NCI-H146 treated with DMSO at 0.1 percent for 48 hours (cell line): ENCODE results near the gene PRRC2B.
A peak's percentile ranks its signal among the peaks of the same experiment; 100 is the strongest.
"Not testable (repeated sequence)": the region's sequence is repeated elsewhere in the genome, so short reads cannot be mapped to it uniquely, and the experiment has no call there.

ENCODE experiments used
- DNase-seq: peaks from one replicate; lab custom pipeline; 2025; ENCODE audit not compliant: unreplicated experiment; lab: John Stamatoyannopoulos, UW

The PRRC2B gene

DNA sequence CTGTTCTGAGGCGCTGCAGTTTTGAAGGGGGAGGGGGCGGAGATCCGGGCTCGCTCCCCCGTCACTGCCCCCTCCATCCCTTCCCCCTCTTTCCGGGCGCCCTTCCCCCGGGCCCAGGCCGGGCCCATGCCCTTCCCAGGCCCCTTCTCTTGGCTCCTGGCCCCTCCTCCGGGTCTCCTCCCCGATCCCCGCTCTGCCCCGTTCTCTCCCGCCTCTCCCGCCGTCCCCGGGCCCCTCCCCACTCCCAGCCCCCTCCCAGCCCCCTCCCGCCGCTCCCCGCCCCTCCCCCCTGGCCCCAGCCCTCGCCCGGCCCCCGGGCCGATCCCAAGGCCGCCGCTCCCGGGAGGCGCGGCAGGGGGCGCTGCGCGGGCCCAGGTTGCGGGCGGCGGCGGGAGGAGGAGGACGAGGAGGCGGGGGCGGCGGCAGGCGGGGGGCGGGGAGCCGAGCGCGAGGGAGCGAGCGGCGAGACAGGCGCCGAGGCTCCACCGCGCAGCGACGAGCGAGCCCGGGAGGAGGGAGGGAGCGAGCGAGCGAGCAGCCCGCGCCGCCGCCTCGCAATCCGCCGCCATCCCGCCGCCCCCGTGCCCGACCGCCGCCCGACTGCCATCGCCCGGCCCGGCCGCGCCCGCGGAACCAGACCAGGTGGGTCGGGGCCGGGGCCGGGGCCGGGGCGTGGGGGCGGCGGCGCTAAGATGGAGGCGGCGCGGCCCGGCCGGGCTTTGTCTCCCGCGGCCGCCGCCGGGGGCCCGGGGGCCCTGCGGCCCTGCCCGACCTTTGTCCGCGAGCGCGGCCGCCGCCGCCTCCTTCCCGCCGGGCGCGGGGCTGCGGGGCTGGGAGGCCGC, at the start of gene PRRC2B:
TSS of gene PRRC2B (plus strand) at position 465 of the 842 bp plus-strand sequence. CDS start 36,059 bp downstream, outside the sequence.
- peak; percentile 53 for DNase-seq

DNA sequence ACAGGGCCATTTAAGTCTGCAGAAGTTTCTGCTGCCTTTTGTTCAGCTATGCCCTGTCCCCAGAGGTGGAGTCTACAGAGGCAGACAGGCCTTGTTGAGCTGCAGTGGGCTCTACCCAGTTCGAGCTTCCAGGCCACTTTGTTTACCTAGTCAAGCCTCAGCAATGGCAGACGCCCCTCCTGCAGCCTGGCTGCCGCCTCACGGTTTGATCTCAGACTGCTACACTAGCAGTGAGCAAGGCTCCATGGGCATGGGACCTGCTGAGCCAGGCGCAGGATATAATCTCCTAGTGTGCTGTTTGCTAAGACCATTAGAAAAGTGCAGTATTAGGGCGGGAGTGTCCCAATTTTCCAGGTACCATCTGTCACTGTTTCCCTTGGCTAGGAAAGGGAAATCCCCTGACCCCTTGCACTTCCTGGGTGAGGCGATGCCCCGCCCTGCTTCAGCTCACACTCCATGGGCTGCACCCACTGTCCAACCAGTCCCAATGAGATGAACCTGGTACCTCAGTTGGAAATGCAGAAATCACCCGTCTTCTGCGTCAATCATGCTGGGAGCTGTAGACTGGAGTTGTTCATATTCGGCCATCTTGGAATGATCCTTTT, 48.9 kb upstream of the PRRC2B start:
- DNase-seq, result not testable (repeated sequence)

DNA sequence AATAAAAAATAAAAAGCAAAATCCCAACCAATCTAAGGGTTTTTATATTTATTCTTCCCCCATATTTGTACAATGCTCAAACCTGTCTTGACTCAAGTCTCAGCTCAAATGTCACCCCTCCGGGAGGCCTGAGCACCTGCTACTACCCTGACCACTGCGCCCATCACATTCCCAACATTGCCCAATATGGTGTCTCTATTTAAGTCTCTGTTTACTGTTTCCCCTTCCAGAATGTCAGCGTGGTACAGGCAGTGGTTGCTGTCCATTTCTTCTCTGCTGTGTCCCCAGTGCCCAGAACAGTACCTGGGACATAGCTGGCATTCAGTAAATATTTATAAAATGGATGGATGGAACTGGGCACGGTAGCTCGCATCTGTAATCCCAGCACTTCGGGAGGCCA, 47.3 kb upstream of the PRRC2B start:
- DNase-seq, result no peak

- no peak for DNase-seq
These were observed 46.4 kb upstream of the PRRC2B start for GRCh38 chr9:131347376-131348020.

DNA sequence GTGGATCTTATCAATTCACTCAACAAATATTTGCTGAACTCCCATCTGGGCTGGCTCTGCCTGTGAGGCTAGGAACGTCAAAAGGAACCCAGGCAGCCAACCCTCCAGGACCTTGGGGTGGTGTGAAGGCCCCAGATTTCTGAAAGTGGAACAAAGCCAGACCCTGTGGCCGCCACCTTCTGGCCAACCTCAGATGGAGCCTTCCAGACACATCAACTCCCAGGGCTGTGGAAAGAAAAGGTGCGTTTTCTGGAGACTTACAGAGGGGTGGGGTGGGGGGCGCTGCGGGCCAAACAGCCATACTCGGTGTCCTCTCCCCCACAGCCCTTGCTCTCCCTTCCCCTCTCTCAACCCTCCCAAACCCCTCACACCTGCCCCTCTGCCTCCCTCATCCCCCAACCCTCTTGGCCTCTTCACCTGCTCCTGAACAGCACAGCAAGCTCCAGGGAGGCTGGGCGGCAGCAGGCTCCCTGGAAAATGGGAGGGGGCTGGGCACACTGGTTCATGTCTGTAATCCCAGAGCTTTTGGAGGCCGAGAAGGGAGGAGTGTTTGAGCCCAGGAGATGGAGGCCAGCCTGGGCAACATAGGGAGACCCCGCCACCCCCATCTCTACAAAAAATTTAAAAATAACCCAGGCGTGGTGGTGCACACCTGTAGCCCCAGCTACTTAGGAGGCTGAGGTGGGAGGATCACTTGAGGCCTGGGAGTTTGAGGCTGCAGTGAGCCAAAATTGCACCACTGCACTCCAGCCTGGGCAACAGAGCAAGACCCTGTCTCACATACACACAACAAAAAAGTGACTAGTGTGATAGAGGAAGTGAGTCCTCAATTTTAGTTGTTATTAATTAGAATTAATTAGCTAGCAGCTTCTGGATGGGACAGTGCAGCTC, 45.0 kb upstream of the PRRC2B start:
- DNase-seq, result no peak

GRCh38 chr9:131349522-131349880, 44.4 kb upstream of the PRRC2B start:
- no peak for DNase-seq

DNA sequence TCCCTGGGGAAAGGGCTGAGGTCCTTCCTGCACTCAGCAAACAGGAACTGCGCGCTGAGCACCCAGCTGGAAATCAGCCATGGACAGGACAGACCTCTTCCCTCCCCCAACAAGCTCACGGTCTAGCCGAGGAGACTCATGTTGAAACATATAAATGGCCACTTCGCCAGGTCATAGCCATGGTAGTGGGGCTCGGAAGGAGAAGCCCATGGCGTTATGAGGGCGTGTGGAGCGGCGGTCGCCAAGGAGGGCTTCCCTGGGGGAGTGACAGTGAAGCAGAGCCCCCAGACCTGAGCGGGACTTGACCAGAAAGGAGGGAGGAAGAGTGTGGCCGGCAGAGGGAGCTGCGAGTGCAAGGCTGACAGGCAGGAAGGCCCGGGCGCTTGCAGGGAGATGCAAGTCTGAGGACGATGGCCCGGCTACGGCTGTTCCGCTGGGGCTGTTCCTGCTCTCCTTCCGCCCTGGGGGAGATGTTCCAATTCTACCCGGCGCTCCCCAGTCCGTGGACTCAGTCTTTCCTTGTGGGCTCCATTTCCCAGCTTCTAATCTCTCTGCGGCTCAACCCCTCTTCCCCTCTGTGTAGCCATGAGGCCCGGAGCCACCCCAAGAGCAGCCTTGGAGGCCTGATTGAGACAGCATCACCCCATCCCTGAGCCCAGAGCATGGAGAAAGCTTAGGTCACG, 43.9 kb upstream of the PRRC2B start:
- DNase-seq, result peak; percentile 48

DNA sequence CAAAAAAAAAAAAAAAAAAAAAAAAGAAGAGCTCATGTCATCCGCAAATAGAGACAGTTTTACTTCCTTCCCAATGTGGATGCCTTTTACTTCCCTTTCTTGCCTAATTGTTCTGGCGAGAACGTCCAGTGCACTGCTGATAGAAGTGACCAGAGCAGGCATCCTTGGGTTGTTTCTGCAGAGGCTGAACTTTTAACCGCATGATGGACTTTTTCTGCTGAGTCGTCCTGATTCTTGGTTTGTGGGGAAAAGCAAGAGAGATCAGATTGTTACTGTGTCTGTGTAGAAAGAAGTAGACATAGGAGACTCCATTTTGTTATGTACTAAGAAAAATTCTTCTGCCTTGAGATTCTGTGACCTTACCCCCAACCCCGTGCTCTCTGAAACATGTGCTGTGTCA, 37.4 kb upstream of the PRRC2B start:
- DNase-seq, result not testable (repeated sequence)

DNA sequence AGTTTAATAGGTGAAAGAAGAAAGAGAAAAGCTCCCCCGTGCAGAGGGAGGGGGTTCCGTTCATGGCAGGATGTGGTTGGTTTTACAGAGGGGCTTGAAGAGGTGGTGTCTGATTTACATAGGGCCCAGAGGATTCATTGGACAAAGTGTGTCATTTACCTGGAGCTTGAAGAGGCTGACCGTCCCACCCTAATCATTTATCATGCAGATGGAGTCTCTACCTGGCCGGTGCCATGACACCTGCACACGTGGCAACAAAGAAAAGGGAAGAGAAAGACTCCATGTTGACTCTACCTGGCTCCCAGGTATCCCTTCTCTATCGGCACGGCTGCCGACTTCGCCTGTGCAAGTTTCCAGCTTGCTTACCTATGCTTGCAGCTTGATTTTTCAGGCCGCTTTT, 35.3 kb upstream of the PRRC2B start:
- DNase-seq, result no peak

DNA sequence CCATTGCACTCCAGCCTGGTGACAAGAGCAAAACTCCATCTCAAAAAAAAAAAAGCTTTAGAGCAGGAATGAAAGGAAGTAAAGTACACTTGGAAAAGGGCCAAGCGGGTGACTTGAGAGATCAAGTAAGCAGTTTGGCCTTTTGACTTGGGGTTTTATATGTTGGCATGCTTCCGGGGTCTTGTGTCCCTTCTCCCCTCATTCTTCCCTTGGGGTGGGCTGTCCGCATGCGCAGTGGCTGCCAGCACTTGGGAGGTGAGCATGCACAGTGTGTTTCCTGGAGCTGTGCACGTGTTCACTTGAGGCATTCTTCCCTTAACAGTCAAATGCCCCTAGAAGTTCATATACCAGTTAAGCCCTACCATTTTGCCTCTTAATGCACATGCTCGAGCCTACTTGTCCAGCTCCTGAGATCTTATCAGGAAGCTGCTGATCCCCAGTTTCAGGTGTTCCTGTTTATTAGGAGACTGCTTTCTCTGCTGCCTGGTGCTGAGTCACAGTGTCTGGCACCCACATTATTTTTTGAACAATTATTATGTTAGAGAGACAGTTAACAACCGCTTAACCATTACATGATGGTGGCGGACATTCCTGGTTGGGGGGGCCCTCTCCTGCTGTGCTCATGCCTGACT, 32.6 kb upstream of the PRRC2B start:
- DNase-seq, result no peak

DNA sequence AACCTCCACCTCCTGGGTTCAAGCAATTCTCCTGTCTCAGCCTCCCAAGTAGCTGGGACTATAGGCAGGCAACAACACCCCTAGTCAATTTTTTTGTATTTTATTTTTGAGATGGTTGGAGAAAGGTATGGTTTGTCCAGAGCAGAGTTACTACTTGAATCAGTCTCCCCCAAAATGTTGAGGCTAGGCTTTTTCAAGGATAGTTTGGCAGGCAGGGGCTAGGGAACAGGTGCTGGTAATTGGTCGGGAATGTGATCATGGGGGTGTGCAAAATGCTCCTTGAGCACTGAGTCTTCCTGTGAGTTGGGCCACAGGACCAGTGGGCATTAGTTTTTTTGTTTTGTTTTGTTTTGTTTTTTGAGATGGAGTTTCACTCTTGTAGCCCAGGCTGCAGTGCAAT, 28.3 kb upstream of the PRRC2B start:
- DNase-seq, result no peak

GRCh38 chr9:131366761-131367401, 27.0 kb upstream of the PRRC2B start:
- no peak for DNase-seq

GRCh38 chr9:131367450-131367849, 26.4 kb upstream of the PRRC2B start:
- no peak for DNase-seq

- DNase-seq, result no peak
These were observed 23.2 kb upstream of the PRRC2B start for GRCh38 chr9:131370638-131371037.

DNA sequence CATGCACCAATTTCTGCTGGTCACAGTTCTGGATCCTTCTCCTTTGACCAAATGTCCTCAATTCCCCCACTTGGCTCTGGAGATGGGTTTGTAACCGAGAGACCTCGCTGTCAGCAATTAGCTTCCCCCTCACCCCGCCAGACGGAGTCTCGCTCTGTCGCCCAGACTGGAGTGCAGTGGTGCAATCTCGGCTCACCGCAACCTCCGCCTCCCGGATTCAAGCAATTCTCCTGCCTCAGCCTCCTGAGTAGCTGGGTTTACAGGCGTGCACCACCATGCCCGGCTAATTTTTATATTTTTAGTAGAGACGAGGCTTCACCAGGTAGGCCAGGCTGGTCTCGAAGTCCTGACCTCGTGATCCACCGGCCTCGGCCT, 21.3 kb upstream of the PRRC2B start:
- DNase-seq, result not testable (repeated sequence)

GRCh38 chr9:131374638-131375037, 19.2 kb upstream of the PRRC2B start:
- DNase-seq, result not testable (repeated sequence)

DNA sequence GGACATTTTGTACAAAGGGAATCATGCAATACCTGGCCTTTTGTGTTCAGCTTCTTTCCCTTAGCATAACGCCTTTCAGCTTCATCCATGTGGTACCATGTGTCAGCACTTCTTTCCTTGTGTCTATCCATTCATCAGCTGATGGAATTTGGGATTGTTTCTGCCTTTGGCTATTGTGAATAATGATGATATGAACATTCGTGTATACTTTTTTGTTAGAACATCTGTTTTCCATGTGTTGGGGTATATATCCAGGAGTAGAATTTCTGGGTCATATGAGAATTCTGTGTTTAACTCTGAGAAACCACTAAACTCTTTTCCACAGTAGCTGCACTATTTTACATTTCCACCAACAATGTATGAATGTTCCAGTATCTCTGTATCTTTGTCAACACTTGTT, 14.8 kb upstream of the PRRC2B start:
- no peak for DNase-seq

- DNase-seq, result peak; percentile 89
These were observed 10.8 kb upstream of the PRRC2B start for GRCh38 chr9:131382850-131383729.

DNA sequence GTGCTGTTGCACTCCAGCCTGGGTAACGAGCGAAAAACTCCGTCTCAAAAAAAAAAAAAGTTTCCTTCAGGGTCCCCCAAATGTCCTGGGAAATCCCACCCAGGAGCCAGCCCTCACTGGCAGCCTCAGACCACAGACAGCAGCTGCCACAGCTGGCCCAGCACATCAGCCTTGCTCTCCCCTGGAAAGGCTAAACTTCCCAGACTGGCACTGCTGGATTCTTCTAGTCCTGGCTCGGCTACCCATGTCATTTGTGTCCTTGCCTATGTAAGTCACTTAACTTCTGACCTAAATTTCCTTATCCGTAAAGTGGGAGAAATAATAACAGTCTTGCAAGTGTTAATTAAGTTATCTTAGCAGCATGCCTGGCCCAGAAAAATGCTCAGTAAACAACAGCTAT, 8.6 kb upstream of the PRRC2B start:
- no peak for DNase-seq
